ENCODE data around the gene FRMD4A. TPM values are rescaled to one million over a fixed set of nuclear protein-coding genes. Genes with fewer than 3 reads are reported as not detected.

Gene FRMD4A
- total and polyA plus RNA-seq, 2 of the 4 experiments (the other 2 are of a cell fraction), result 30.3 to 68.8 TPM

GRCh38 chr10:13848520-13849445 is 481.9 kb downstream of the FRMD4A start:
- H3K36me3 ChIP-seq (ENCODE audit: control insufficient read depth, insufficient read depth, low read length), result 0 out of 2 replicates have a peak, but pooled peaks cover 2% of the 10 kb centered on the region
- no TSS peak for BruUV-seq (replicated peaks)
- no peaks in the 10 kb centered on the region for H3K9me3 ChIP-seq (ENCODE audit: control insufficient read depth, insufficient read depth, low read length)
- intact Hi-C loops (cut with micrococcal nuclease), result no loop called here
- peaks cover 3% of the 10 kb centered on the region for H3K4me1 ChIP-seq (ENCODE audit: control insufficient read depth, insufficient read depth, low read length)
- H3K9ac ChIP-seq (ENCODE audit: low read depth, low read length), result no peak overlapping the region
- ATAC-seq (ENCODE audit: low read depth), result no peak
- H4K20me1 ChIP-seq (ENCODE audit: insufficient read depth, low read length), result no peaks in the 10 kb centered on the region
- DNase-seq, result no peak
- no peak overlapping the region for H2BK5ac ChIP-seq (ENCODE audit: low read depth, low read length, poor library complexity, severe bottlenecking)
- WGBS, 2 experiments (ENCODE audit: extremely low coverage in 2 of 2, insufficient read length in 1 of 2), result 92% methylated on average over 4 of the region's 16 CpGs; no CpG with 5 or more reads in 1 of the 2 experiments
- H3K79me1 ChIP-seq (ENCODE audit: low read depth in 1 of 2, low read length in 2 of 2), result peaks cover 55 to 71% of the 10 kb centered on the region in 2 experiments
- H4K8ac ChIP-seq (ENCODE audit: low read depth in 2 of 2, low read length in 2 of 2), result no peak overlapping the region
- in situ Hi-C loops (cut with MboI; ENCODE audit: low sequenced_read_pairs), result no loop called here
- no peak overlapping the region for H3K14ac ChIP-seq (replicated peaks; ENCODE audit: low read depth, low read length)
- no peak overlapping the region for H2AK5ac ChIP-seq (ENCODE audit: low read depth, low read length)
- H2BK120ac ChIP-seq (ENCODE audit: low read depth, low read length), result no peak overlapping the region
- H2AK9ac ChIP-seq (replicated peaks; ENCODE audit: low read depth, low read length, poor library complexity), result no peak overlapping the region
- dilution Hi-C loops (cut with HindIII; ENCODE audit: low sequenced_read_pairs, unreplicated experiment), result no loop called here
- H3K23ac ChIP-seq (ENCODE audit: low read depth, low read length), result no peak overlapping the region
- no peak overlapping the region for H4K91ac ChIP-seq (ENCODE audit: insufficient read depth, low read depth, low read length)
- H3K4ac ChIP-seq (ENCODE audit: low read depth, low read length), result no peak overlapping the region
- H3K18ac ChIP-seq (ENCODE audit: low read depth, low read length), result no peak overlapping the region
- H3K9me1 ChIP-seq (ENCODE audit: insufficient read depth, low read length), result peaks cover 16% of the 10 kb centered on the region
- H3K27me3 ChIP-seq (ENCODE audit: control insufficient read depth, insufficient read depth, low read length), result no peaks in the 10 kb centered on the region
- no peak for TF ChIP-seq ELK1 (IDR thresholded peaks at IDR 0.05; ENCODE audit: borderline replicate concordance, low read depth, low read length)
- TF ChIP-seq USF2 (IDR thresholded peaks at IDR 0.05; ENCODE audit: low read depth, low read length), result no peak
- TF ChIP-seq CHD1 (IDR thresholded peaks at IDR 0.05; ENCODE audit: low read depth, low read length), result no peak
- no peak for TF ChIP-seq RFX5 (IDR thresholded peaks at IDR 0.05; ENCODE audit: low read depth, low read length)
- TF ChIP-seq MAFK (IDR thresholded peaks at IDR 0.05; ENCODE audit: low read depth, low read length), result no peak
- TF ChIP-seq SMC3 (IDR thresholded peaks at IDR 0.05; ENCODE audit: low read depth, low read length), result no peak
- TF ChIP-seq RCOR1 (IDR thresholded peaks at IDR 0.05; ENCODE audit: insufficient replicate concordance, low read length), result no peak
- no peak for TF ChIP-seq NFE2L2 (IDR thresholded peaks at IDR 0.05; ENCODE audit: low read depth, low read length)
- no peak for TF ChIP-seq RAD21 (IDR thresholded peaks at IDR 0.05; ENCODE audit: low read length)
- no peak for TF ChIP-seq MXI1 (IDR thresholded peaks at IDR 0.05; ENCODE audit: borderline replicate concordance, low read depth, low read length)
- no peak for TF ChIP-seq FOS (IDR thresholded peaks at IDR 0.05; ENCODE audit: low read depth, low read length)
- no peak overlapping the region for H3K4me3 ChIP-seq (ENCODE audit: insufficient read depth, low read depth, low read length)
- H3K56ac ChIP-seq (ENCODE audit: extremely low read depth, insufficient read depth, low read length), result no peak overlapping the region
- H2BK20ac ChIP-seq (ENCODE audit: low read depth, low read length), result no peak overlapping the region
- H2AFZ ChIP-seq (replicated peaks; ENCODE audit: low read length, poor library complexity), result no peak overlapping the region
- H3K4me2 ChIP-seq (ENCODE audit: low read depth, low read length), result no peak overlapping the region
- ChIA-PET POLR2A (ENCODE audit: unreplicated experiment) (no interaction called here), CTCF (no interaction called here)
- no peak overlapping the region for H3K27ac ChIP-seq (ENCODE audit: insufficient read depth, low read length)
- no peak overlapping the region for H4K5ac ChIP-seq (ENCODE audit: low read depth, low read length)
- no peak overlapping the region for H2BK15ac ChIP-seq (ENCODE audit: low read depth, low read length)

Data from IMR-90 (cell line).